Ovary (tissue), 3 donors: ENCODE results near the gene UBA52.

Source experiments
- EP300 ChIP-seq: sonication (generic); formaldehyde crosslinking; IDR thresholded peaks from one replicate; pipeline ENCODE4 v1.6.1; 2017; ENCODE audit warnings: antibody characterized with exemption
- POLR2A ChIP-seq: fragments of 450-650 bp; IDR thresholded peaks from one replicate; pipeline ENCODE4 v1.6.1; 2017; ENCODE audit warnings: antibody characterized with exemption, mild to moderate bottlenecking, moderate library complexity
- TF ChIP-seq, protein P1 (sequence below), 3 donors: fragments of 450-650 bp in 2 of 3; fragments of 200-600 bp in 1 of 3; IDR thresholded peaks; one replicate each; pipeline versions ENCODE4 v1.5.1 to v1.8.0; 2016 to 2022; ENCODE audit warnings: antibody characterized with exemption in 3 of 3, mild to moderate bottlenecking in 1 of 3
- donor health status: DM: no; HTN: no; CAD: no.

DNA sequence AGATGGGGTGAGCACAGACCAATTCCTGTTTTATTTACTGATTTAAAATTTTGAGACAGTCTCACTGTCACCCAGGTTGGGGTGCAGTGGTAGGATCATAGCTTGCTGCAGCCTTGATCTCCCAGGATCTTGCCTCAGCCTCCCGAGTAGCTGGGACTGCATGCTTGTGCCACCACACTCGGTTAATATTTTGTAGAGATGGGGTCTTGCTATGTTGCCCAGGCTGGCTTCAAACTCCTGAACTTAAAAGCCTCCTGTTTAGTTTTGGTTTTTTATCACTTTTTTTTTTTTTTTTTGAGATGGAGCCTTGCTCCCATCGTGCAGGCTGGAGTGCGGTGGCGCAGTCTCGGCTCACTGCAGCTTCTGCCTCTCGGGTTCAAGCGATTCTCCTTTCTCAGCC lies 4.7 kb downstream of the UBA52 start:
- TF ChIP-seq EP300 = no peak
- no peak for TF ChIP-seq POLR2A
- TF ChIP-seq, protein P1, sequence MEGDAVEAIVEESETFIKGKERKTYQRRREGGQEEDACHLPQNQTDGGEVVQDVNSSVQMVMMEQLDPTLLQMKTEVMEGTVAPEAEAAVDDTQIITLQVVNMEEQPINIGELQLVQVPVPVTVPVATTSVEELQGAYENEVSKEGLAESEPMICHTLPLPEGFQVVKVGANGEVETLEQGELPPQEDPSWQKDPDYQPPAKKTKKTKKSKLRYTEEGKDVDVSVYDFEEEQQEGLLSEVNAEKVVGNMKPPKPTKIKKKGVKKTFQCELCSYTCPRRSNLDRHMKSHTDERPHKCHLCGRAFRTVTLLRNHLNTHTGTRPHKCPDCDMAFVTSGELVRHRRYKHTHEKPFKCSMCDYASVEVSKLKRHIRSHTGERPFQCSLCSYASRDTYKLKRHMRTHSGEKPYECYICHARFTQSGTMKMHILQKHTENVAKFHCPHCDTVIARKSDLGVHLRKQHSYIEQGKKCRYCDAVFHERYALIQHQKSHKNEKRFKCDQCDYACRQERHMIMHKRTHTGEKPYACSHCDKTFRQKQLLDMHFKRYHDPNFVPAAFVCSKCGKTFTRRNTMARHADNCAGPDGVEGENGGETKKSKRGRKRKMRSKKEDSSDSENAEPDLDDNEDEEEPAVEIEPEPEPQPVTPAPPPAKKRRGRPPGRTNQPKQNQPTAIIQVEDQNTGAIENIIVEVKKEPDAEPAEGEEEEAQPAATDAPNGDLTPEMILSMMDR (IDR thresholded peaks at IDR 0.05) = no peak
